HepG2 (cell line): Measurements from ENCODE around the gene MARCHF2. TPM values are rescaled to one million over a fixed set of nuclear protein-coding genes. Genes with fewer than 3 reads are reported as not detected.
A peak's percentile ranks its signal among the peaks of the same experiment; 100 is the strongest.

ENCODE experiments used
- AGO1 ChIP-seq: fragments of 200-400 bp; formaldehyde crosslinking; IDR thresholded peaks from 2 replicates; pipeline ENCODE4 v1.6.1; 2017; ENCODE audit warnings: mild to moderate bottlenecking, low read depth, low read length, moderate library complexity; ENCODE audit not compliant: poor library complexity, severe bottlenecking
- CCAR2 ChIP-seq: fragments of 200-400 bp; formaldehyde crosslinking; optimal IDR thresholded peaks from 2 replicates; pipeline ENCODE3; 2018; ENCODE audit warnings: low read depth, mild to moderate bottlenecking, low read length, moderate library complexity
- CENPT ChIP-seq: sonication (generic); formaldehyde crosslinking; IDR thresholded peaks from 2 replicates; pipeline ENCODE4 v1.8.0; 2022; ENCODE audit warnings: low read depth, mild to moderate bottlenecking, moderate library complexity, missing genetic modification reagents
- DMAP1 ChIP-seq: IDR thresholded peaks from 2 replicates; pipeline ENCODE4 v1.6.1; 2016
- EHMT2 ChIP-seq: fragments of 200-600 bp; sonication (generic); IDR thresholded peaks from 2 replicates; pipeline ENCODE4 v1.7.0; 2017; ENCODE audit warnings: antibody characterized with exemption, low read depth, low read length, borderline replicate concordance
- ELF4 ChIP-seq: sonication (generic); formaldehyde crosslinking; IDR thresholded peaks from 2 replicates; pipeline ENCODE4 v1.5.0; 2020; ENCODE audit warnings: missing genetic modification reagents, mild to moderate bottlenecking, moderate library complexity, borderline replicate concordance
- FOXP4 ChIP-seq: sonication (generic); formaldehyde crosslinking; IDR thresholded peaks from 2 replicates; pipeline ENCODE4 v1.4.0; 2020; ENCODE audit warnings: missing genetic modification reagents
- HMGA1 ChIP-seq: sonication (generic); formaldehyde crosslinking; conservative IDR thresholded peaks from 2 replicates; pipeline ENCODE4 v1.4.0; 2020; ENCODE audit warnings: missing genetic modification reagents
- IKZF1 ChIP-seq: fragments of 450-650 bp; IDR thresholded peaks from 2 replicates; pipeline ENCODE4 v1.7.1; 2016
- KMT2B ChIP-seq: IDR thresholded peaks from 2 replicates; pipeline ENCODE4 v1.6.1; 2016; ENCODE audit warnings: missing genetic modification reagents, missing compliant biosample characterization
- MED8 ChIP-seq: sonication (generic); formaldehyde crosslinking; IDR thresholded peaks from 2 replicates; pipeline ENCODE4 v1.8.1; 2023; ENCODE audit warnings: mild to moderate bottlenecking, missing genetic modification reagents; ENCODE audit not compliant: insufficient replicate concordance
- PAWR ChIP-seq: sonication (generic); formaldehyde crosslinking; IDR thresholded peaks from 2 replicates; pipeline ENCODE4 v1.4.0; 2020; ENCODE audit warnings: missing genetic modification reagents, mild to moderate bottlenecking, borderline replicate concordance
- POLR2AphosphoS2 ChIP-seq: IDR thresholded peaks from 2 replicates; pipeline ENCODE4 v1.6.1; 2011; ENCODE audit warnings: low read depth, low read length, improper control_type of control experiment
- SIN3B ChIP-seq: fragments of 150-350 bp; IDR thresholded peaks from 2 replicates; pipeline ENCODE4 v1.6.1; 2014; ENCODE audit warnings: low read length
- ZBTB21 ChIP-seq: sonication (generic); formaldehyde crosslinking; IDR thresholded peaks from 2 replicates; pipeline ENCODE4 v1.4.0; 2020; ENCODE audit warnings: missing genetic modification reagents
- ZBTB49 ChIP-seq: sonication (generic); formaldehyde crosslinking; IDR thresholded peaks from 2 replicates; pipeline ENCODE4 v1.4.0; 2020; ENCODE audit warnings: missing genetic modification reagents, borderline replicate concordance
- ZNF263 ChIP-seq: sonication (generic); formaldehyde crosslinking; IDR thresholded peaks from 2 replicates; pipeline ENCODE4 v1.4.0; 2020; ENCODE audit warnings: missing genetic modification reagents
- ZNF331 ChIP-seq: sonication (generic); formaldehyde crosslinking; IDR thresholded peaks from 2 replicates; pipeline ENCODE4 v1.4.0; 2020; ENCODE audit warnings: missing genetic modification reagents
- ZNF484 ChIP-seq: sonication (generic); formaldehyde crosslinking; IDR thresholded peaks from 2 replicates; pipeline ENCODE4 v1.5.1; 2020; ENCODE audit warnings: mild to moderate bottlenecking, low read depth, missing genetic modification reagents, borderline replicate concordance
- ZNF564 ChIP-seq: sonication (generic); formaldehyde crosslinking; IDR thresholded peaks from 2 replicates; pipeline ENCODE4 v1.8.1; 2023; ENCODE audit warnings: mild to moderate bottlenecking, missing genetic modification reagents
- ZNF597 ChIP-seq: sonication (generic); formaldehyde crosslinking; IDR thresholded peaks from 2 replicates; pipeline ENCODE4 v1.5.0; 2020; ENCODE audit warnings: missing genetic modification reagents
- ZNF768 ChIP-seq: sonication (generic); formaldehyde crosslinking; IDR thresholded peaks from 2 replicates; pipeline ENCODE4 v1.4.0; 2020; ENCODE audit warnings: missing genetic modification reagents
- ZNF784 ChIP-seq: sonication (generic); formaldehyde crosslinking; IDR thresholded peaks from 2 replicates; pipeline ENCODE4 v1.5.1; 2020; ENCODE audit warnings: missing genetic modification reagents, mild to moderate bottlenecking, borderline replicate concordance
- ZNF883 ChIP-seq: sonication (generic); formaldehyde crosslinking; IDR thresholded peaks from 2 replicates; pipeline ENCODE4 v1.5.1; 2020; ENCODE audit warnings: mild to moderate bottlenecking, missing genetic modification reagents; ENCODE audit errors: not compliant biosample characterization
- polyA plus RNA-seq, 8 experiments: library from polyadenylated mRNA; depleted of rRNA in 3 of 8; stranded (reverse) in 7 of 8; unstranded in 1 of 8; fragments of >200 nt; fragmentation: Illumina TruSeq in 4 of 8; extraction: Trizol in 4 of 8; gene quantifications; 2 replicates each; pipeline versions ENCODE4 v1.2.1 to v1.2.3, GENCODE V29; 2011 to 2016; ENCODE audit warnings: low read depth in 4 of 8, missing spikeins in 1 of 8, mixed read lengths in 1 of 8; ENCODE audit not compliant: insufficient read depth in 1 of 8
- total RNA-seq, 5 experiments: library from RNA; depleted of rRNA; stranded (reverse); fragments of >200 nt; fragmentation: Illumina TruSeq; extraction: Trizol; gene quantifications; 2 replicates each; pipeline ENCODE4 v1.2.3, GENCODE V29; 2016; ENCODE audit warnings: low read depth in 1 of 5

MARCHF2 gene
- total and polyA plus RNA-seq, 2 of the 13 experiments (the other 11 are each of a cell fraction or from before 2014, with no cell fraction given) = 12.7 to 13.0 TPM

- 0 out of 2 replicates have a peak, but pooled peaks have one; percentile 38 for TF ChIP-seq ZBTB21
- no peak for TF ChIP-seq ZNF263 (CRISPR knock-in tag)
- peak; percentile 65 for TF ChIP-seq MED8 (CRISPR knock-in tag)
- no peak for TF ChIP-seq EHMT2
- TF ChIP-seq POLR2AphosphoS2 = no peak
- no peak for TF ChIP-seq AGO1
- no peak for TF ChIP-seq PAWR
- no peak for TF ChIP-seq ELF4 (CRISPR knock-in tag)
- 0 out of 2 replicates have a peak, but pooled peaks have one; percentile 45 for TF ChIP-seq ZNF564 (CRISPR knock-in tag)
- no peak for TF ChIP-seq ZBTB49
- peak; percentile 67; the same call in 1 of the 2 replicates for TF ChIP-seq ZNF331
- TF ChIP-seq FOXP4 (CRISPR knock-in tag) = peak; percentile 97
- TF ChIP-seq CCAR2 = no peak
- TF ChIP-seq ZNF768 (CRISPR knock-in tag) = no peak; the same call in 1 of the 2 replicates
- no peak for TF ChIP-seq KMT2B
- peak; percentile 38; the same call in 1 of the 2 replicates for TF ChIP-seq DMAP1 (CRISPR knock-in tag)
- peak; percentile 98; the same call in 1 of the 2 replicates for TF ChIP-seq ZNF484 (CRISPR knock-in tag)
- no peak for TF ChIP-seq HMGA1 (CRISPR knock-in tag)
- no peak for TF ChIP-seq SIN3B
- no peak for TF ChIP-seq ZNF597 (CRISPR knock-in tag)
- TF ChIP-seq IKZF1 = no peak
- peak; percentile 57 for TF ChIP-seq ZNF883 (CRISPR knock-in tag)
- no peak for TF ChIP-seq ZNF784 (CRISPR knock-in tag)
- TF ChIP-seq CENPT (CRISPR knock-in tag) = no peak
Measured at GRCh38 chr19:8373867-8374813, 39.0 kb upstream of the MARCHF2 start (continued).
